ENCODE measurements around the gene PREB. TPM values are rescaled to one million over a fixed set of nuclear protein-coding genes. Genes with fewer than 3 reads are reported as not detected.

The PREB gene
- total and polyA plus RNA-seq, 2 of the 13 experiments (the other 11 are each of a cell fraction or from before 2014, with no cell fraction given) = 112 to 192 TPM

DNA sequence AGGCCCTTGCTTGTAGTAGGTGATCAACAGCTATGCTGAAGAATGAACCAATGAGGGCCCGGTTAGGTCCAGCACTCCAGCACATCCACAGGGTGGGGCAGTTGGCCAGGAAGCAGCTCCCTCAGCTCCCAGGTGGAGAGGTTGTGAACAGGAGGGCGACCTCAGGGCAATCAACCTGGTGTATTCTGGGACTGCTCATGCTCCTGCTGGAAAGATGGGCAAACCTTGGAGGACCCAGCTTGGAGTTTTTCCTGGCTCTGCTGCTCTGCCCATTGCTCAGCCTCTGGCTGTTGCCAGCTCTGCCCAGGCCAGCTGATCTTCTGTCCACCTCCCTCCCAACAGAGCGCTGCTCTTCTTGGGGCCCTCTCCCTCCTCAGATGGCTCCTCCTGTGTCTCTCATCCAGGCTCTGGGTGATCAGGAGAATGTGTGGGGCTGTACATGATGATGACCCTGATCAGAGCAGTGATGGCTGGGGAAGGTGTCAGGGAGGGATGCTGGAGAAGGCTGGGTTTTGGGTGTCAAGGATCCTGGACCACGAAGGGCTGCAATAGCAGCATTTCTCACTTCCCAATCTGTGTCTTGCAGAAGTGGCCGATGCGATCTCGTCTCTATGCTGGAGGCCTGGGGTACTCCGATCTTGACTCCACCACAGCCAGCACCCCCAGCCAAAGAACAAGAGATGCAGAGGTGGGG lies 17.8 kb upstream of the PREB start (continued):
- TF ChIP-seq HDAC2 (CRISPR knock-in tag; IDR thresholded peaks at IDR 0.05) = 0 out of 2 replicates have a peak, but pooled peaks have one; percentile 37
- 0 out of 2 replicates have a peak, but pooled peaks have one; percentile 19 for TF ChIP-seq ZNF143 (CRISPR knock-in tag; IDR thresholded peaks at IDR 0.05)
- TF ChIP-seq SPEN (CRISPR knock-in tag; IDR thresholded peaks at IDR 0.05; ENCODE audit: low read depth) = no peak
- no peak for TF ChIP-seq RARG (CRISPR knock-in tag; IDR thresholded peaks at IDR 0.05; ENCODE audit: low read depth)
- TF ChIP-seq RBFOX2 (IDR thresholded peaks at IDR 0.05; ENCODE audit: low read depth, low read length) = no peak
- TF ChIP-seq, protein P1, sequence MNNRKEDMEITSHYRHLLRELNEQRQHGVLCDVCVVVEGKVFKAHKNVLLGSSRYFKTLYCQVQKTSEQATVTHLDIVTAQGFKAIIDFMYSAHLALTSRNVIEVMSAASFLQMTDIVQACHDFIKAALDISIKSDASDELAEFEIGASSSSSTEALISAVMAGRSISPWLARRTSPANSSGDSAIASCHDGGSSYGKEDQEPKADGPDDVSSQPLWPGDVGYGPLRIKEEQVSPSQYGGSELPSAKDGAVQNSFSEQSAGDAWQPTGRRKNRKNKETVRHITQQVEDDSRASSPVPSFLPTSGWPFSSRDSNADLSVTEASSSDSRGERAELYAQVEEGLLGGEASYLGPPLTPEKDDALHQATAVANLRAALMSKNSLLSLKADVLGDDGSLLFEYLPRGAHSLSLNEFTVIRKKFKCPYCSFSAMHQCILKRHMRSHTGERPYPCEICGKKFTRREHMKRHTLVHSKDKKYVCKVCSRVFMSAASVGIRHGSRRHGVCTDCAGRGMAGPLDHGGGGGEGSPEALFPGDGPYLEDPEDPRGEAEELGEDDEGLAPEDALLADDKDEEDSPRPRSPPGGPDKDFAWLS (CRISPR knock-in tag; IDR thresholded peaks at IDR 0.05; ENCODE audit: borderline replicate concordance) = no peak
- TF ChIP-seq, protein P2, sequence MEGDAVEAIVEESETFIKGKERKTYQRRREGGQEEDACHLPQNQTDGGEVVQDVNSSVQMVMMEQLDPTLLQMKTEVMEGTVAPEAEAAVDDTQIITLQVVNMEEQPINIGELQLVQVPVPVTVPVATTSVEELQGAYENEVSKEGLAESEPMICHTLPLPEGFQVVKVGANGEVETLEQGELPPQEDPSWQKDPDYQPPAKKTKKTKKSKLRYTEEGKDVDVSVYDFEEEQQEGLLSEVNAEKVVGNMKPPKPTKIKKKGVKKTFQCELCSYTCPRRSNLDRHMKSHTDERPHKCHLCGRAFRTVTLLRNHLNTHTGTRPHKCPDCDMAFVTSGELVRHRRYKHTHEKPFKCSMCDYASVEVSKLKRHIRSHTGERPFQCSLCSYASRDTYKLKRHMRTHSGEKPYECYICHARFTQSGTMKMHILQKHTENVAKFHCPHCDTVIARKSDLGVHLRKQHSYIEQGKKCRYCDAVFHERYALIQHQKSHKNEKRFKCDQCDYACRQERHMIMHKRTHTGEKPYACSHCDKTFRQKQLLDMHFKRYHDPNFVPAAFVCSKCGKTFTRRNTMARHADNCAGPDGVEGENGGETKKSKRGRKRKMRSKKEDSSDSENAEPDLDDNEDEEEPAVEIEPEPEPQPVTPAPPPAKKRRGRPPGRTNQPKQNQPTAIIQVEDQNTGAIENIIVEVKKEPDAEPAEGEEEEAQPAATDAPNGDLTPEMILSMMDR (CRISPR knock-in tag; IDR thresholded peaks at IDR 0.05) = peak; percentile 95
- TF ChIP-seq THAP9 (CRISPR knock-in tag; IDR thresholded peaks at IDR 0.05; ENCODE audit: borderline replicate concordance) = peak; percentile 37; the same call in 1 of the 2 replicates
- TF ChIP-seq GATAD1 (CRISPR knock-in tag; IDR thresholded peaks at IDR 0.05) = no peak
- TF ChIP-seq TCF7L2 (IDR thresholded peaks at IDR 0.05; ENCODE audit: low read depth, low read length) = no peak
- TF ChIP-seq KMT2A (CRISPR knock-in tag; IDR thresholded peaks at IDR 0.05) = no peak
- TF ChIP-seq BRCA1 (CRISPR knock-in tag; IDR thresholded peaks at IDR 0.05) = no peak
- TF ChIP-seq JDP2 (CRISPR knock-in tag; IDR thresholded peaks at IDR 0.05; ENCODE audit: borderline replicate concordance) = no peak
- no peak for TF ChIP-seq MIXL1 (CRISPR knock-in tag; IDR thresholded peaks at IDR 0.05)
- TF ChIP-seq SKI (IDR thresholded peaks at IDR 0.05; ENCODE audit: partially characterized antibody) = no peak
- TF ChIP-seq, protein P3, sequence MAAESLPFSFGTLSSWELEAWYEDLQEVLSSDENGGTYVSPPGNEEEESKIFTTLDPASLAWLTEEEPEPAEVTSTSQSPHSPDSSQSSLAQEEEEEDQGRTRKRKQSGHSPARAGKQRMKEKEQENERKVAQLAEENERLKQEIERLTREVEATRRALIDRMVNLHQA (CRISPR knock-in tag; IDR thresholded peaks at IDR 0.05) = no peak
- no peak for TF ChIP-seq ZNF781 (CRISPR knock-in tag; IDR thresholded peaks at IDR 0.05; ENCODE audit: borderline replicate concordance, not compliant biosample characterization)
- TF ChIP-seq ZNF10 (CRISPR knock-in tag; IDR thresholded peaks at IDR 0.05; ENCODE audit: borderline replicate concordance, low read depth) = no peak
- TF ChIP-seq, protein P4, sequence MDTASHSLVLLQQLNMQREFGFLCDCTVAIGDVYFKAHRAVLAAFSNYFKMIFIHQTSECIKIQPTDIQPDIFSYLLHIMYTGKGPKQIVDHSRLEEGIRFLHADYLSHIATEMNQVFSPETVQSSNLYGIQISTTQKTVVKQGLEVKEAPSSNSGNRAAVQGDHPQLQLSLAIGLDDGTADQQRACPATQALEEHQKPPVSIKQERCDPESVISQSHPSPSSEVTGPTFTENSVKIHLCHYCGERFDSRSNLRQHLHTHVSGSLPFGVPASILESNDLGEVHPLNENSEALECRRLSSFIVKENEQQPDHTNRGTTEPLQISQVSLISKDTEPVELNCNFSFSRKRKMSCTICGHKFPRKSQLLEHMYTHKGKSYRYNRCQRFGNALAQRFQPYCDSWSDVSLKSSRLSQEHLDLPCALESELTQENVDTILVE (CRISPR knock-in tag; IDR thresholded peaks at IDR 0.05) = no peak
- TF ChIP-seq NCOA1 (CRISPR knock-in tag; IDR thresholded peaks at IDR 0.05) = no peak
- TF ChIP-seq ZNF367 (CRISPR knock-in tag; IDR thresholded peaks at IDR 0.05; ENCODE audit: borderline replicate concordance) = no peak
- TF ChIP-seq NR3C1 (CRISPR knock-in tag; IDR thresholded peaks at IDR 0.05) = no peak
- TF ChIP-seq NPAS2 (CRISPR knock-in tag; IDR thresholded peaks at IDR 0.05; ENCODE audit: borderline replicate concordance) = no peak

All from HepG2 (cell line).